Activated CD4-positive, alpha-beta T cell treated with anti-CD3 and anti-CD28 coated beads, Interleukin-2, amount 50 U/mL, for 1 hour (primary cell): ENCODE data around the gene CA12.
"Not testable (repeated sequence)": the region's sequence is repeated elsewhere in the genome, so short reads cannot be mapped to it uniquely, and the experiment has no call there.

ENCODE experiments used
- DNase-seq: peaks from one replicate; pipeline ENCODE4 v3.0.0-alpha.2; 2020

Gene CA12

GRCh38 chr15:63334821-63335220, 46.8 kb downstream of the CA12 start:
- no peak for DNase-seq

DNA sequence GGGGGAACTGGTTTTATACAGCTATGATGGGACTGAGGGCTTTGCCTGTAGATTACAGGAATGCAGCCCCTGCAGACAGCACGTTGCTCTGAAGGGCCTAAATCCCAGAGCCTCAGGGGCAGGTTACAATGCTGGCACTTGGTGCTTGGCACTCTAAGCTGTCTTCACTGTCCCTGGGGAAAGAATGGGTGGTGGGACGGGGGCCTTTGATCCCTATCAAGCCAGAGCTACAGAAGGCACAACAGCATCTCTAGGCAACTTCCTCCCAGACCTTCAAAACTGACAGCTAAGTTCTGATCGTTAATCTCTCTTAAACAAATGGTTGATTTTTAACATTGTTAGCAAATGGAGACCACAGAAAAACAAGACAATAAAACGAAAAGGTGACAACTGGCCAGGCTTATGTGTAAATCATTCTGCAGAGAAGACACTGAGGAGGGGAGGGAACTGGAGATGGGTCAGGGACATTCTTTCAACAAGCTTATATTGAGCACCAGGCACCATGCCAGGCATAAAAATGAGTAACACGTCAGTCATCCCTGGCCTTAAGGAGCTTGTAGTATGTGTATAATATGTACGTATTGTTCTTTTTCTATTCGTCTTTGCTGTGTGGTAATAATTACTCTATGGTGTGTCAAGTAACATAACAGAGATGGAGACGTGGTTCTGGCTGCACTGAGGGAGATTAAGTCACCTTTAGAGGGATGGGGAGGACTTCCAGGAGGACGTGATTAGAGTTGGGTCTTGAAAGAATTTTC, 49.1 kb downstream of the CA12 start:
- DNase-seq: no peak

- DNase-seq: no peak
Measured at GRCh38 chr15:63331456-63331855, 50.2 kb downstream of the CA12 start.

DNA sequence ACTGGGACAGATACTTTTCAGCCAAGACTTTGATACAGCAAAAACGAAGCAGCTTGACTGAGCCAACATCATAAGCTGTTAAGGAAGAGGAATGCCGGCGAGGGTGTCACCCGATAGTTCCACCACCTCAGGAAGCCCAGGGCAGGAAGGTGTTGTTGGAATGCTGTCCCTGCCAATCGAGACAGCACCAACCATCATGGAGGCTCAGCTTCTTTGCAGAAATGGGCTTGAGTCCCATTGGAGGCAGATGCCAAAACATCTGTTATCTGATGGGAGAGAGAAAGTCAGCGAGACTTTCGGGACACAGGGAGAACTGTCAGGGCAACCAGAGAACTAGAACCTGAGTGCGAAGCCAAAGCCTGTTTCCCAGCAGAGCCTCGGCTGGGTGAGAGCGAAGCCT, 50.7 kb downstream of the CA12 start:
- no peak for DNase-seq

- no peak for DNase-seq
Measured at GRCh38 chr15:63329567-63330350, 51.9 kb downstream of the CA12 start.

- DNase-seq: no peak
Measured at GRCh38 chr15:63327648-63328421, 53.8 kb downstream of the CA12 start.

DNA sequence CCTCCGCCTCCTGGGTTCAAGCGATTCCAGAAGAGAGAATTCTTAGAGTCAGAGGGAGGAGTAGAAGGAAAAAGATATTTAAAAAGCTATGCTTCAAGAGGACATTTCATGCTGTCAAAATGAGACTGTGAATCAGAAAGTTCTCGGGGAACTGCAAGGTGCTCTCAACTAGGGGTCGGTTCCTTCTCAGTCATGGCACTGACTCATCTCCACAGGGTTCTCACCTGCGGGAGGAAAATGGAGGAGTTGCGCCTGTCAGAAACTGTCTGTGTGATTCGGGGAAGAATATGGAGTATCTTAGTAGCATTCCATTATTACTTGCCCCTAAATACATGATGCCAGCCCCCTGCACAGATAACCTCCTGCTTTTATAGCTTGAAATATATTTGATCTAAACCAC, 56.9 kb downstream of the CA12 start:
- no peak for DNase-seq

DNA sequence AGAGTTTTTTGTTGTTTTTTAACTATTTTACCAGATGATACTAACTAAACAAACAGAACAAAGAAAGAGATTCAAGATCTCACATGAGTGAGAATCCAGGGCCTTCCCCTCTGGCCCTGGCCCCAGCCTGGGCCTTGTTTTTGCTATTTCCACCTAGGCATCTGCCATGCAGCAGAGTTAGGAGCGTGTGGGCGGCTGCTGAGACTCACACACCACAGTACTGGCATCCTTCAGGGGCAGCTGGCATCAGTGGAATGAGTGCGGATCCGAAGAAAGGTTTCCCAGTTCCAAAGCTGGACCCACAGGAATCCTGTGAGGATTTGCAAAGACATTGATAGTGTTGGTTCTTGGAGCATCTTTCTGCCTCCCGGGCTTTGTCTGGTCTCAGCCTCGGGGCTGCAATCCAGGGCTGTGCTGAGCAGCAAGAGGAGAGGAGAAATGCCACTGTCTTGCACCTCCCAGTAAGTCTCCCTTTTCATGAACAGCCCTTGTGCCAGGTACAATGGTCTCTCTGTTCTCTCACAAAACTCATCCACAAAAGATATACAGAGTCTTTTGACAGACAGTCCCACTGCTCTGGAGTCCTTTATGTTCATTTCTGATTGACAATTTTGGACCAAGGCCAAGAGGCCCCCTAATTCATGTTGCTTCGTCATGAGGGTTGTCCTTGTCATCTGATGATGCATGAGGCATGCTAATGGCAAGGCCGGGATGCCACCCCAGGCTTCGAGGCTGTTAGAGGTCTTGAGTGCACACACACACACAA, 57.7 kb downstream of the CA12 start:
- no peak for DNase-seq

DNA sequence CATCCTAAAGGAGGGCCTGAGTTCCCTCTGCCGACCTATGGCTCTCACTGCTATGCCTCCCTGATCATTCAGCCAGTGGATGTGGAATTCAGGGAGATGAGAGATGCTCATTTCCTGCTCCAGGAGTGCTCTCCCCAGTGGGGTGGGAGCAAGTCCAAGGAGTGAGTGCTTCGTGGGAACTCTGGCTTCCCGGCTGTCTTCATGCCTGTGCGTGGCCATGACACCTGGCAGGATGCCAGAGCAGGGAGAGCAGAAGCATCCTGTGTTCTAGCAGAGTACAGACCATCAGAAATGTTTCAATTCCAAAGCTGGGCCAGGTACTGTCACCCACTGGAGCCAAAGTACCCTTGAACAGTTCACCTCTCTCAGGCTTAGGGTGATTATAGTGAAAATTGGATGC, 59.1 kb downstream of the CA12 start:
- DNase-seq: no peak

DNA sequence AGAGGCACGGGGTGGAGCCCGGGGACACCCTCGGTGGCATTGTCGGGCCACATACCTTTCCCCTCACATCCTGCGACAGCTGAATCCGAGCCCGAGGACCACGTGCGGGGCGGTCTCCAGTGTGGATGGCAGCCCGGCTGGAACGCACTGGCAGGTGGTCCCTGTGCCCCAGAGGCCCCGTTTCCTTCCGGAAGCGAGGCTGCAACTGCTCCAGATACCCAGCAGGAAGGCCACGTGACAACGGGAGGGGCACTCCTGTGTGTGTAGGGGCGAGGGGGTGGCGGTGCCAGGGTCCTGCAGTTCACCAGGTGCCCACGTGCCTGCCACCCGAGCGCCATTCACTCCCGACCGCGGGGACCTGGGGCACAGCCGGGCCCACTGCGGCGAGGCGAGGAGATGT, 60.2 kb downstream of the CA12 start:
- no peak for DNase-seq

DNA sequence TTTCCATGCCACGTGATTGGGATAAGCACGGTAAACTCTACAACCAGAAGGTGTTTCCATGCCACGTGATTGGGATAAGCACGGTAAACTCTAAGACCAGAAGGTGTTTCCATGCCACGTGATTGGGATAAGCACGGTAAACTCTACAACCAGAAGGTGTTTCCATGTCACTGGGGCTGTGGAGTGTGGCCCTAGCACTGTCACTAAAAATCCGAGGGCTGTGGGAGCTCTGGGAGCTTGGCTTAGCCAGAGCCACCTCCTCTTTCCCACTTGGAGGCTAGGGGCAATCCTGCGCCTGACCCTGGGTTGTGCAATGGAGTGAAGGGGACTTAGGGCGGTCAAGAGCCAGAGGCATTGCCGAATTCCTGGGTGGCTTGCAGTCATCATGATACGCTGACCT, 60.7 kb downstream of the CA12 start:
- DNase-seq: not testable (repeated sequence)

GRCh38 chr15:63320446-63320845, 61.2 kb downstream of the CA12 start:
- not testable (repeated sequence) for DNase-seq

DNA sequence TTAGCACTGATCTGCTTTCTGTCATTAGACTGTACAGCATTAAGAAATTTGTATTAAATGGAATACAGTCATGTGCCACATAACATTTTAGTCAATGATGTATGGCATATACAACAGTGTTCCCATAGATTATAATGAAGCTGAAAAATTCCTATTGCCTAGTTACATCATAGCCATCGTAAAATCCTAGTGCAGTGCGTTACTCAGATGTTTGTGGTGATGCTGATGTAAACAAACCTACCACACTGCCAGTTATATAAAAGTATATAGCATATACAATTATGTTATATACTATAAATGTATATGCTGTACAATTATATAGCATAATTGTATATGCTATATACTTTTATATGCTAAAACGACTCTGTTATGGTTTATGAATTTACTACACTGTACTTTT, 62.6 kb downstream of the CA12 start:
- no peak for DNase-seq

DNA sequence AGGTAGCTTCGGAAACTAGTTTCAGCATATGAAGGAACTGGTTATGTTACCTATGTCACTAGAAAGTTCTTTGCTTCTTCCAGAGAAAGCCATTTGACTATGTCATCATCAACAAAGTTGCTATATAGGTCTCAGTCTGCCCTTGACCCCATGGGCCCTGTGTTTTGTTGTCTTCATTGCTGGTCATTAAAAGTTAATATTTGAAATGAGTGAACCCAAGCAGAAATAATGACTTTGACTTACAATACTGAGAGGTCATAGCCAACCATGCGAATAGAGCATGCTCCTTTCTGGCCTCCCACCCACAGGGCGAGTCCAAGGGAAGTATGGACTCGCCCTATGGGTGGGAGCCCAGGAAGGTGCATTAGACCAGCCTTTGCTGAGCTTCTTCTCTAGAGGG, 63.3 kb downstream of the CA12 start:
- DNase-seq: no peak

DNA sequence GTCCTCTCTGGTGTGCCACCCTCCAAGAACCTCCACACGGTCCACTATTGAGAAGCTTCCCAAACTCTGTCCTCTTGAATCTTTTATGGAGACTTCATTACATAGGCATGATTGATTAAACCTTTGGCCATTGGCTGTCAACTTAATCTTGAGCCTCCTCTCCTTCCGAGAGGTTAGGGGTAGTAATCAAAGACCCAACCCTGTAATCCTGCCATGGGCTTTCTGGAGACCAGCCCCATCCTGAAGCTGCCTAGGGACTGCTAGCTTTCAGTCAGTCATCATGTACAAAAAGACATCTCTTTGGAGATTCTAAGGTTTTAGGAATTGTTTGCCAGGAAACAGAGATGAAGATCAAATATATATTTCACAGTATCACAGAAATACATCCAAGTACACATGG, 67.2 kb downstream of the CA12 start:
- no peak for DNase-seq

GRCh38 chr15:63313825-63314224, 67.8 kb downstream of the CA12 start:
- no peak for DNase-seq

- no peak for DNase-seq
Measured at GRCh38 chr15:63312286-63312685, 69.4 kb downstream of the CA12 start.

DNA sequence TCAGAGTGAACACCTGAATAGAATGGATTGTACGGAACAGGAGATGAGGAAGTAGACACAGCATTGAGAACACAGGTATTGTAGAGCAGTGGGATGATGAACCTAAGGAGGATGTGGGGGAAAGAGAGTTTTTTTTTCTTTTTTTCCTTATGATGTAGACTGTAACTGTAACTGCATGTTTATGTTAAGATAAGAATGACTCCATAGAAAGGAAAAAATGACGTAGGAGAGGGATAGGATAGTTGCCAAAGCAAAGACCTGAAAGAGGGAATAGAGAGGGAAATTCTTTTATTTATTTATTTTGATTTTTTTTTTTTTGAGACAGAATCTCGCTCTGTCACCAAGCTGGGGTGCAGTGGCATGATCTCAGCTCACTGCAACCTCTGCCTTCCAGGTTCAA, 71.0 kb downstream of the CA12 start:
- no peak for DNase-seq

- DNase-seq: no peak
Measured at GRCh38 chr15:63308947-63309346, 72.7 kb downstream of the CA12 start.

DNA sequence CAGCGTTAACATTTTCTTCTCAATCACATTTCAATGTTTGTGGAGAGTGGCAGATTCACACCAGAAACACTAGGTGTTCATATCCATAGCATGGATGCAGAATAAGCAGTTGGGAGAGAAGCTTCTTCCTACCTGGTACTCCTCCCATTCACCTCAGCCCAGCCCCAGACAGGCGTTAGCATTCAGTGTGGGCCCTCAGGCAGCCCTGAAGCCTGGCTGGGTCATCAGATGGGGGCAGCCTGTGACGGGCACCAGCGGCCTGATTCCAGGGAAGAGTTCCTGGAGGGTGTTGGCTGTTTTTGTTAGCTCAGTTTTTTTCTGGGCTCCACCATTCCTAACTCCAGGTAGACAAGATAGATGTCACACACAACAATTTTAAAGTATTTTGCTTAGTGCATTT, 73.2 kb downstream of the CA12 start:
- DNase-seq: no peak

DNA sequence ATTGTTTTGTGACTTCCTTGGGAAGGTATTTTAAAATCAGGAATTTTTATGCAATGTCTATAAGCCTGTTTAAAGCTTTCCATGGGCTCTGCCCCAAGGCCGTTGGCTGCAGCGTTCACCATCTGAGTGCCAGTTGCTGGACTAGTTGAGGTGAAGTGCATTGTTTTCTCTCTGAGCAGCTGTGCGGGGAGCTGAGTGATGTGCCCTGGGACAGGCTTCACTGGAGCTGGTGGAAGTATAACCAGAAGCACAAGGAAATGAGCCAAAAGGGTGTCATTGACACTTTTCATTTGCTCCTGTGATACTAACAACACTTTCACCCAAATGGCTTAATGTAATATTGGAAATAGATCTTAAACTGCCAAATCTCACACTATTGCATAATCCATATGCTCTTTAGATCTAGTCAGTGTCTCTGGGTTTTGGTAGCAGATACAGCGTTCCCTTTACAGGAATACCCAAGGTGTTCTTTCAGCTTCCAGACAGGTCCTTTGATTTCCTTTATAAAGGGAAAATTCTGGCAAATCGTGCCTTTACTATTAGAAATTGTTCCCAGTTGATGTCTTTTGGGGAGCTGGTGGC, 75.1 kb downstream of the CA12 start:
- DNase-seq: no peak

- no peak for DNase-seq
Measured at GRCh38 chr15:63305260-63305659, 76.4 kb downstream of the CA12 start.

DNA sequence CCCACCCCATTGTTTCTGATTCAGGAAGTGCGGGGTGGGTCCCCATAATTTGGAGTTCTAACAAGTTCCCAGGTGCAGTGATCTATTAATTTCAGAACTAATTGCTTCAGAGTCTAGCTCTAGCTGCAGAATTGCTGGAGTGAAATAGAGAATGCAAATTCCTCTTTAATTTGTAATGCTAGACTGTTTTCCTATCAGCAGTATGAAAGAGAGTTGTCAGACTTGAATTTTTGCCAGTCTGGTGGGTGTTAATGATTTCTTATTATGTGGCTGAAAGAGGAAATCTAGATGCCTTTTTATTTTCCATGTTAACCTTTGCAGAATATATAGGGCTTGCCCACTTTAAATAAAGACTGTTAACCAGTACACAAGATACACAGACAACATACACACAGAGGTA, 80.6 kb downstream of the CA12 start:
- DNase-seq: no peak
